Fibroblast of mammary gland (primary cell): Measurements from ENCODE around the gene ATXN7L1.

Experiments used
- DNase-seq: peaks from one replicate; pipeline ENCODE4 v3.0.0-alpha.2; 2010; ENCODE audit warnings: low read depth
- H3K4me3 ChIP-seq: 2 replicates; pipeline ENCODE4 v1.5.1; 2011; ENCODE audit warnings: low read depth, mild to moderate bottlenecking, low read length, moderate library complexity; ENCODE audit not compliant: control insufficient read depth
- CTCF ChIP-seq: conservative IDR thresholded peaks from 2 replicates; pipeline ENCODE4 v1.5.1; 2011; ENCODE audit warnings: low read depth, low read length, inconsistent platforms; ENCODE audit not compliant: control insufficient read depth, insufficient read depth

The ATXN7L1 gene

GRCh38 chr7:105837765-105838626 lies 38.4 kb downstream of the ATXN7L1 start:
- H3K4me3 ChIP-seq = no peak overlapping the region
- DNase-seq = no peak
- no peak for TF ChIP-seq CTCF

- DNase-seq = no peak
- H3K4me3 ChIP-seq = no peak overlapping the region
- TF ChIP-seq CTCF = no peak
Observed at GRCh38 chr7:105835441-105835840, 41.0 kb downstream of the ATXN7L1 start.

DNA sequence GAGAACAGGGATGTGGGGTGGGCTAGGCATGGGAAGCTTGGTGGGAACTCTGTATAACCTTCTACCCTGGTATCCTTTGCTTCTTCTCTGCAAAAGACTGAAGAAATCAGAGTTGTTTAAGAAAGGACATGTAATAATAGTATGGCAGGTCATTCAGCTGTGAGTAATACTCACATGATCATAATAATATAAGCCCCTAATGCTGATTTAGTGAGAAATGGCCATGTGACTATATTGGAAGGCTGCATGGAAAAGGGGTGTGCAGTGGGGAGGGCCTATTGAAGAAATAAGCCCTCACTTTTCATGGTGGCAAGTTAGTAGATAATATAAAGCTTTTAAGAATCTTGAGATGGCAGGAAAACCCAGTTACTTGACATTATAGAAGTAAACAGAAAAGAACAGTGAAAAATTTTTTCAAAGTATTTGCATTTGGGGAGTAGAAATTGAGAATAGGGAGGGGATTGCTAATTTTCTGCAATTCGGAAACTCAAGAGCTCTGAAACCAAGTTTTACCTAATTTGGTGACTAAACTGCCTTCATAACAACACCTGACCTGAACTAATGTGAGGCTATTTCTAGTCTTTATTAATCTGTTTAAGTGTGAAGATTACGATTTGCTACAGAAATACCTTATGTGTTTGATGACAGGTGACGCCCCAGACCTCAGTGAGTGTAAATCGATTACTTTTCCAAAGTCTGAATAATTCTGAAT lies 44.4 kb downstream of the ATXN7L1 start:
- TF ChIP-seq CTCF = no peak
- DNase-seq = peak; percentile 66
- no peak overlapping the region for H3K4me3 ChIP-seq

DNA sequence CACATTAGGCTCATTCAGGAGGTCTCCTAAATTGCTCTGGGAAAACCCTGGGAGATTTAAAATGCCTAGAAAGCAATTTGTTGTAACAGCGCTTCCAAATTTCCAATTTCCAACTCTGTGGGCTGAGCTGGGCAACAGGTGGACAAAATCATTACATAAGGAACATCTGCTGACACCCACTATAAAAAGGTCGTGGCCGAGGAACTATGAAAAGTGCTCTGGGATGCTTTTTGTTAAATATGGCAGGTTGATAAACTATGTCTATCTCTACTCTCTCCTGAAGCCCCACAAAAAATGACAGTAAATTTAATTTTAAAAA lies 45.1 kb downstream of the ATXN7L1 start:
- no peak for DNase-seq
- no peak overlapping the region for H3K4me3 ChIP-seq
- TF ChIP-seq CTCF = no peak

GRCh38 chr7:105830405-105831301 lies 45.7 kb downstream of the ATXN7L1 start:
- no peak overlapping the region for H3K4me3 ChIP-seq
- peak; percentile 98 for DNase-seq
- no peak for TF ChIP-seq CTCF

DNA sequence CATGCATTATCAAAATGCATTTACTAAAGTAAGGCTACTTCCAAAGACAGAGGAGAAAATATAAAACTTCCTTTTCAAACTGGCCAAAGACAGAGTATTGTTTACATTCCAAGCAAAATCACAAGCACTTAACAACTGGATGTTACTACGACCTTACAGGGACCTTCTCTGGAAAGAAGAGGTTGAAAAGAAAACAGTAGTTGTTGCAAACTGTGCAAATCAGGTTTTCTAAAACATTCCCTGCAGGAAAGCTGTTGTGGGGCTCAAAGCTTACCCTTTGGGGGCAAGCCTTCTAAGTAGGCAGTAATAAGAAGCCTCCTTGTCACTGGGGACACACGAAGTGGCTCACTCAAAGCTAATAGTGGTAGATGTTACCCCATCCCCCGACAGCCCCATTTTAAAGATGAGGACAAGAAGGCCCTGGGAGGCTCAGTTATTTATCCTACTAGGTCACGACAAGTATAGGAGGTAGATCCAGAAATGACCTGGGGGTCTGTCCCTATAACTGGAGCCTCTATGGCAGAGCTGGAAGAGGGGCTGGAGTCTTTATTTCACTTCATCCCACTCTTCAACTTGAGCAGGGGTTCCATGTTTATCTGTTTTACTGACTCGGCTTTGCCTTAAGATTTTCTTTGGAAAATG lies 46.6 kb downstream of the ATXN7L1 start:
- no peak for TF ChIP-seq CTCF
- no peak for DNase-seq
- no peak overlapping the region for H3K4me3 ChIP-seq
